HepG2 (cell line): ENCODE results near the gene RILPL1. TPM values are rescaled to one million over a fixed set of nuclear protein-coding genes. Genes with fewer than 3 reads are reported as not detected.
A peak's percentile ranks its signal among the peaks of the same experiment; 100 is the strongest.

ENCODE experiments used
- GZF1 ChIP-seq: sonication (generic); formaldehyde crosslinking; IDR thresholded peaks from 2 replicates; pipeline ENCODE4 v1.5.1; 2020; ENCODE audit warnings: mild to moderate bottlenecking, missing genetic modification reagents
- JARID2 ChIP-seq: sonication (generic); formaldehyde crosslinking; IDR thresholded peaks from 2 replicates; pipeline ENCODE4 v1.8.1; 2023; ENCODE audit warnings: missing genetic modification reagents, inconsistent platforms; ENCODE audit not compliant: insufficient replicate concordance
- MBD4 ChIP-seq: IDR thresholded peaks from 2 replicates; pipeline ENCODE4 v1.6.1; 2012; ENCODE audit warnings: low read length, inconsistent platforms, borderline replicate concordance
- NFYC ChIP-seq: IDR thresholded peaks from 2 replicates; pipeline ENCODE4 v1.6.1; 2016; ENCODE audit warnings: missing genetic modification reagents, missing compliant biosample characterization
- PHF5A ChIP-seq: IDR thresholded peaks from one replicate; pipeline ENCODE4 v1.6.1; 2018; ENCODE audit warnings: low read depth, missing genetic modification reagents; ENCODE audit not compliant: unreplicated experiment
- SATB2 ChIP-seq: sonication (generic); formaldehyde crosslinking; IDR thresholded peaks from 2 replicates; pipeline ENCODE4 v1.5.0; 2020; ENCODE audit warnings: missing genetic modification reagents
- SKI ChIP-seq: fragments of 450-650 bp; IDR thresholded peaks from one replicate; pipeline ENCODE4 v1.6.1; 2018; ENCODE audit warnings: mild to moderate bottlenecking; ENCODE audit not compliant: partially characterized antibody
- SMAD1 ChIP-seq: sonication (generic); formaldehyde crosslinking; IDR thresholded peaks from 2 replicates; pipeline ENCODE4 v1.4.0; 2020; ENCODE audit warnings: missing genetic modification reagents, low read depth, mild to moderate bottlenecking, borderline replicate concordance
- SSRP1 ChIP-seq: IDR thresholded peaks from 2 replicates; pipeline ENCODE4 v1.6.1; 2016; ENCODE audit warnings: control low read depth
- SYNCRIP ChIP-seq: fragments of 200-400 bp; formaldehyde crosslinking; IDR thresholded peaks from 2 replicates; pipeline ENCODE4 v1.6.1; 2018; ENCODE audit warnings: mild to moderate bottlenecking, low read depth, low read length; ENCODE audit not compliant: insufficient read depth
- TBP ChIP-seq: sonication (generic); formaldehyde crosslinking; IDR thresholded peaks from 2 replicates; pipeline ENCODE4 v1.5.0; 2020; ENCODE audit warnings: missing genetic modification reagents
- ZBTB7B ChIP-seq: sonication (generic); formaldehyde crosslinking; IDR thresholded peaks from 2 replicates; pipeline ENCODE4 v1.4.0; 2020; ENCODE audit warnings: missing genetic modification reagents
- ZNF101 ChIP-seq: sonication (generic); formaldehyde crosslinking; IDR thresholded peaks from 2 replicates; pipeline ENCODE4 v1.4.0; 2020; ENCODE audit warnings: mild to moderate bottlenecking, low read depth, missing genetic modification reagents, borderline replicate concordance
- ZNF121 ChIP-seq: sonication (generic); formaldehyde crosslinking; IDR thresholded peaks from 2 replicates; pipeline ENCODE4 v1.5.0; 2020; ENCODE audit warnings: mild to moderate bottlenecking, missing genetic modification reagents
- ZNF232 ChIP-seq: sonication (generic); formaldehyde crosslinking; IDR thresholded peaks from 2 replicates; pipeline ENCODE4 v1.4.0; 2020; ENCODE audit warnings: missing genetic modification reagents, borderline replicate concordance
- ZNF510 ChIP-seq: sonication (generic); formaldehyde crosslinking; IDR thresholded peaks from 2 replicates; pipeline ENCODE4 v1.4.0; 2020; ENCODE audit warnings: low read depth, mild to moderate bottlenecking, missing genetic modification reagents
- ZNF709 ChIP-seq: sonication (generic); formaldehyde crosslinking; IDR thresholded peaks from 2 replicates; pipeline ENCODE4 v1.5.0; 2020; ENCODE audit warnings: mild to moderate bottlenecking, missing genetic modification reagents
- ZNF713 ChIP-seq: sonication (generic); formaldehyde crosslinking; IDR thresholded peaks from 2 replicates; pipeline ENCODE4 v1.4.0; 2020; ENCODE audit warnings: mild to moderate bottlenecking, missing genetic modification reagents
- ZSCAN12 ChIP-seq: sonication (generic); formaldehyde crosslinking; IDR thresholded peaks from 2 replicates; pipeline ENCODE4 v1.9.0; 2021; ENCODE audit warnings: mild to moderate bottlenecking, missing genetic modification reagents
- polyA plus RNA-seq, 8 experiments: library from polyadenylated mRNA; depleted of rRNA in 3 of 8; stranded (reverse) in 7 of 8; unstranded in 1 of 8; fragments of >200 nt; fragmentation: Illumina TruSeq in 4 of 8; extraction: Trizol in 4 of 8; gene quantifications; 2 replicates each; pipeline versions ENCODE4 v1.2.1 to v1.2.3, GENCODE V29; 2011 to 2016; ENCODE audit warnings: low read depth in 4 of 8, missing spikeins in 1 of 8, mixed read lengths in 1 of 8; ENCODE audit not compliant: insufficient read depth in 1 of 8
- total RNA-seq, 5 experiments: library from RNA; depleted of rRNA; stranded (reverse); fragments of >200 nt; fragmentation: Illumina TruSeq; extraction: Trizol; gene quantifications; 2 replicates each; pipeline ENCODE4 v1.2.3, GENCODE V29; 2016; ENCODE audit warnings: low read depth in 1 of 5
- TF ChIP-seq, protein P1 (sequence below): sonication (generic); formaldehyde crosslinking; IDR thresholded peaks from 2 replicates; pipeline ENCODE4 v1.8.0; 2022; ENCODE audit warnings: mild to moderate bottlenecking, missing genetic modification reagents, borderline replicate concordance
- TF ChIP-seq, protein P2 (sequence below): IDR thresholded peaks from 2 replicates; pipeline ENCODE4 v1.6.1; 2018; ENCODE audit warnings: missing genetic modification reagents, mild to moderate bottlenecking, missing compliant biosample characterization
- TF ChIP-seq, protein P3 (sequence below): sonication (generic); formaldehyde crosslinking; IDR thresholded peaks from 2 replicates; pipeline ENCODE4 v1.8.0; 2022; ENCODE audit warnings: missing genetic modification reagents, mild to moderate bottlenecking, moderate library complexity, borderline replicate concordance
- TF ChIP-seq, protein P4 (sequence below): sonication (generic); formaldehyde crosslinking; IDR thresholded peaks from 2 replicates; pipeline ENCODE4 v1.9.0; 2022; ENCODE audit warnings: missing genetic modification reagents, mild to moderate bottlenecking, borderline replicate concordance

RILPL1 gene
- total and polyA plus RNA-seq, 2 of the 13 experiments (the other 11 are each of a cell fraction or from before 2014, with no cell fraction given), result 5.8 to 28.4 TPM

DNA sequence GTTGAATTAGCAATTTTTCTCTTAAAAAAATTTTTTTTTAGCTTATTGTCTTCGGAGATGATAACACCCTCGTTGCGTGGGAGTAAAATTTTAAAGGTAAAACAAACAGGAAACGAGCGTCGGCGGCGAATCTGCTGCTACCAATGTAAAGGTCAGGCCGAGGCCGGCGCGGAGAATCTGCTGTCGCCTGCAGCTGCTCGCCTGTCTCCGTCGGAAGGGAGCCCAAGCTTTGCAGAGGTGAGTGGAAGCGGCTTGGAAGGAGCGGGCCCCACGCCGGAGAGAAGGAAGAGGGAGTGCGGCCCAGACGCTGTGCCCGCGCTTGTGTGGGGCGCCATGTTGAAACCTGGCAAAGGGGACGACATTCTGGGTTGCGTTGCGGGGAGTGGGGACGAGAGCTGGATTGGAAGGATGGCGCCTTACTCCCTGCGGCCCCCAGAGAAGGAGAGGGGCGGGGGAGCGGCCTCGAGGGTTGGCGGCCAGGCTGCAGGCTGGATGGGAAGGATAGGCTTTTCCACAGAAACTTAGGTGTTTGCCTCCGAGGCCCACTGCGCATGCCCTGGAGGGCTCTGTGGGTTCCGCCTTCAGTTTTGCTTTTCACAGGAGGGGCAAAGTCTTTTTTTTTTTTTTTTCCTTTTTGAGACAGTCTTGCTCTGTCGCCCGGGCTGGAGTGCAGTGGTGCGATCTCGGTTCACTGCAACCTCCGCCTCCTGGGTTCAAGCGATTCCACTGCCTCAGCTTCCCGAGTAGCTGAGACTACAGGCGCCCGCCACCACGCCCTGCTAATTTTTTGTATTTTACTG lies 75.3 kb downstream of the RILPL1 start, which contains the start of gene SNRNP35 (continued):
- TF ChIP-seq, protein P1, sequence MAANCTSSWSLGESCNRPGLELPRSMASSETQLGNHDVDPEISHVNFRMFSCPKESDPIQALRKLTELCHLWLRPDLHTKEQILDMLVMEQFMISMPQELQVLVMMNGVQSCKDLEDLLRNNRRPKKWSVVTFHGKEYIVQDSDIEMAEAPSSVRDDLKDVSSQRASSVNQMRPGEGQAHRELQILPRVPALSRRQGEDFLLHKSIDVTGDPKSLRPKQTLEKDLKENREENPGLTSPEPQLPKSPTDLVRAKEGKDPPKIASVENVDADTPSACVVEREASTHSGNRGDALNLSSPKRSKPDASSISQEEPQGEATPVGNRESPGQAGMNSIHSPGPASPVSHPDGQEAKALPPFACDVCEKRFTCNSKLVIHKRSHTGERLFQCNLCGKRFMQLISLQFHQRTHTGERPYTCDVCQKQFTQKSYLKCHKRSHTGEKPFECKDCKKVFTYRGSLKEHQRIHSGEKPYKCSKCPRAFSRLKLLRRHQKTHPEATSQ (CRISPR knock-in tag), result no peak
- TF ChIP-seq MBD4 (no peak), PHF5A (CRISPR knock-in tag) (no peak), ZNF121 (peak; percentile 34; the same call in 1 of the 2 replicates), ZNF510 (CRISPR knock-in tag) (no peak), SATB2 (CRISPR knock-in tag) (peak; percentile 37; the same call in 1 of the 2 replicates), GZF1 (CRISPR knock-in tag) (peak; percentile 79; the same call in 1 of the 2 replicates), ZBTB7B (peak; percentile 71; the same call in 1 of the 2 replicates), ZNF709 (no peak; the same call in none of the 2 replicates), ZNF232 (CRISPR knock-in tag) (peak; percentile 84; the same call in 1 of the 2 replicates), SYNCRIP (no peak), SKI (no peak), JARID2 (CRISPR knock-in tag) (no peak), NFYC (CRISPR knock-in tag) (no peak), ZNF713 (no peak), SSRP1 (0 out of 2 replicates have a peak, but pooled peaks have one; percentile 43), ZSCAN12 (CRISPR knock-in tag) (no peak; the same call in 1 of the 2 replicates), TBP (no peak), ZNF101 (no peak), SMAD1 (CRISPR knock-in tag) (0 out of 2 replicates have a peak, but pooled peaks have one; percentile 38)
- TF ChIP-seq, protein P2, sequence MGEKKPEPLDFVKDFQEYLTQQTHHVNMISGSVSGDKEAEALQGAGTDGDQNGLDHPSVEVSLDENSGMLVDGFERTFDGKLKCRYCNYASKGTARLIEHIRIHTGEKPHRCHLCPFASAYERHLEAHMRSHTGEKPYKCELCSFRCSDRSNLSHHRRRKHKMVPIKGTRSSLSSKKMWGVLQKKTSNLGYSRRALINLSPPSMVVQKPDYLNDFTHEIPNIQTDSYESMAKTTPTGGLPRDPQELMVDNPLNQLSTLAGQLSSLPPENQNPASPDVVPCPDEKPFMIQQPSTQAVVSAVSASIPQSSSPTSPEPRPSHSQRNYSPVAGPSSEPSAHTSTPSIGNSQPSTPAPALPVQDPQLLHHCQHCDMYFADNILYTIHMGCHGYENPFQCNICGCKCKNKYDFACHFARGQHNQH, result no peak
- TF ChIP-seq, protein P3, sequence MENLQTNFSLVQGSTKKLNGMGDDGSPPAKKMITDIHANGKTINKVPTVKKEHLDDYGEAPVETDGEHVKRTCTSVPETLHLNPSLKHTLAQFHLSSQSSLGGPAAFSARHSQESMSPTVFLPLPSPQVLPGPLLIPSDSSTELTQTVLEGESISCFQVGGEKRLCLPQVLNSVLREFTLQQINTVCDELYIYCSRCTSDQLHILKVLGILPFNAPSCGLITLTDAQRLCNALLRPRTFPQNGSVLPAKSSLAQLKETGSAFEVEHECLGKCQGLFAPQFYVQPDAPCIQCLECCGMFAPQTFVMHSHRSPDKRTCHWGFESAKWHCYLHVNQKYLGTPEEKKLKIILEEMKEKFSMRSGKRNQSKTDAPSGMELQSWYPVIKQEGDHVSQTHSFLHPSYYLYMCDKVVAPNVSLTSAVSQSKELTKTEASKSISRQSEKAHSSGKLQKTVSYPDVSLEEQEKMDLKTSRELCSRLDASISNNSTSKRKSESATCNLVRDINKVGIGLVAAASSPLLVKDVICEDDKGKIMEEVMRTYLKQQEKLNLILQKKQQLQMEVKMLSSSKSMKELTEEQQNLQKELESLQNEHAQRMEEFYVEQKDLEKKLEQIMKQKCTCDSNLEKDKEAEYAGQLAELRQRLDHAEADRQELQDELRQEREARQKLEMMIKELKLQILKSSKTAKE (CRISPR knock-in tag), result no peak
- TF ChIP-seq, protein P4, sequence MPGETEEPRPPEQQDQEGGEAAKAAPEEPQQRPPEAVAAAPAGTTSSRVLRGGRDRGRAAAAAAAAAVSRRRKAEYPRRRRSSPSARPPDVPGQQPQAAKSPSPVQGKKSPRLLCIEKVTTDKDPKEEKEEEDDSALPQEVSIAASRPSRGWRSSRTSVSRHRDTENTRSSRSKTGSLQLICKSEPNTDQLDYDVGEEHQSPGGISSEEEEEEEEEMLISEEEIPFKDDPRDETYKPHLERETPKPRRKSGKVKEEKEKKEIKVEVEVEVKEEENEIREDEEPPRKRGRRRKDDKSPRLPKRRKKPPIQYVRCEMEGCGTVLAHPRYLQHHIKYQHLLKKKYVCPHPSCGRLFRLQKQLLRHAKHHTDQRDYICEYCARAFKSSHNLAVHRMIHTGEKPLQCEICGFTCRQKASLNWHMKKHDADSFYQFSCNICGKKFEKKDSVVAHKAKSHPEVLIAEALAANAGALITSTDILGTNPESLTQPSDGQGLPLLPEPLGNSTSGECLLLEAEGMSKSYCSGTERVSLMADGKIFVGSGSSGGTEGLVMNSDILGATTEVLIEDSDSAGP (CRISPR knock-in tag), result peak; percentile 87
